ENCODE data around the gene CCL1.

The CCL1 gene

DNA sequence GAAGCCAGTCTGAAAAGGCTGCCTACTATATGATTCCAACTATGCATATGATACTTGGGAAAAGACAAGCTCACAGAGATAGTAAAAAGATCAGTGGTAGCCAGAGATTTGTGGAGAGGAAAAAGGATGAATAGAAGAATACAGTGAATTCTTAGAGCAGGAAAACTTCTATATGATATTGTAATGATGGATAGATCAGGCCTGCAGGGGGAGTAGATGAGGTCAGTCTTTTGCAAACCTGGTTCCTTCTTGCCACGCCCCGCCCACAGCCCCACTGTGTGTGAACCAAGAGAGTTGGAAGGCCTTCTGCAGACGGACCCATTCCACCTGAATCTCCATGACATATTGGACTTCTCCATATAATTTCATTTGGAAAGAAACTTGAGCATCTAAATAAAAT, 44.6 kb downstream of the CCL1 start:
- H3K27me3 ChIP-seq (ENCODE audit: insufficient read depth, low read depth, severe bottlenecking) = peaks cover 60% of the 10 kb centered on the region
- H3K36me3 ChIP-seq = no peaks in the 10 kb centered on the region
- TF ChIP-seq, protein P1, sequence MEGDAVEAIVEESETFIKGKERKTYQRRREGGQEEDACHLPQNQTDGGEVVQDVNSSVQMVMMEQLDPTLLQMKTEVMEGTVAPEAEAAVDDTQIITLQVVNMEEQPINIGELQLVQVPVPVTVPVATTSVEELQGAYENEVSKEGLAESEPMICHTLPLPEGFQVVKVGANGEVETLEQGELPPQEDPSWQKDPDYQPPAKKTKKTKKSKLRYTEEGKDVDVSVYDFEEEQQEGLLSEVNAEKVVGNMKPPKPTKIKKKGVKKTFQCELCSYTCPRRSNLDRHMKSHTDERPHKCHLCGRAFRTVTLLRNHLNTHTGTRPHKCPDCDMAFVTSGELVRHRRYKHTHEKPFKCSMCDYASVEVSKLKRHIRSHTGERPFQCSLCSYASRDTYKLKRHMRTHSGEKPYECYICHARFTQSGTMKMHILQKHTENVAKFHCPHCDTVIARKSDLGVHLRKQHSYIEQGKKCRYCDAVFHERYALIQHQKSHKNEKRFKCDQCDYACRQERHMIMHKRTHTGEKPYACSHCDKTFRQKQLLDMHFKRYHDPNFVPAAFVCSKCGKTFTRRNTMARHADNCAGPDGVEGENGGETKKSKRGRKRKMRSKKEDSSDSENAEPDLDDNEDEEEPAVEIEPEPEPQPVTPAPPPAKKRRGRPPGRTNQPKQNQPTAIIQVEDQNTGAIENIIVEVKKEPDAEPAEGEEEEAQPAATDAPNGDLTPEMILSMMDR (IDR thresholded peaks at IDR 0.05; ENCODE audit: low read depth, low read length) = 0 out of 2 replicates have a peak, but pooled peaks have one; percentile 11
- DNase-seq = peak; percentile 20
- no peak overlapping the region for H3K4me3 ChIP-seq (ENCODE audit: low read depth, low read length)
- H3K9me3 ChIP-seq (ENCODE audit: severe bottlenecking) = no peaks in the 10 kb centered on the region
- no peak overlapping the region for H3K27ac ChIP-seq

DNA sequence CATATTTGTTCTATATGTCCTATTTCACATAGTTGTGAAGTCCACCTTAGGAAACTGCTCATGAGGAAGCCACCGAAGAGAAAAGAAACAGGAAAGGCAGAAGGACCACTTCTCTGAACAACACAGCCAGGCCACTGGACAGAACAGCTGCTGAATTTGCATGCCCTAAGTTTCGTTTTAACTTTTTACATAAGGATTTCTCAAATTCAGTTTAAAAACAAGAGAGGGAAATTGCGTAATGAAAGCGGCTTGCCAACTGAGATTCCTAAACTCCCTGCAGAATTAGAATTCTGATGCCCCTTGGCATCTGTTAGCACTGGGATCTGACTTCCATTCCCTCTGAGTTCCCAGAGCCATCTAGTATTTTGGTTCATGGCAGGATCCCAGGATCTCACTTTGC, 48.8 kb downstream of the CCL1 start:
- H3K27me3 ChIP-seq (ENCODE audit: insufficient read depth, low read depth, severe bottlenecking) = peaks cover 72% of the 10 kb centered on the region
- no peaks in the 10 kb centered on the region for H3K9me3 ChIP-seq (ENCODE audit: severe bottlenecking)
- no peak for DNase-seq
- H3K4me3 ChIP-seq (ENCODE audit: low read depth, low read length) = no peak overlapping the region
- no peak overlapping the region for H3K27ac ChIP-seq
- TF ChIP-seq, protein P1 (IDR thresholded peaks at IDR 0.05; ENCODE audit: low read depth, low read length) = no peak
- no peaks in the 10 kb centered on the region for H3K36me3 ChIP-seq

DNA sequence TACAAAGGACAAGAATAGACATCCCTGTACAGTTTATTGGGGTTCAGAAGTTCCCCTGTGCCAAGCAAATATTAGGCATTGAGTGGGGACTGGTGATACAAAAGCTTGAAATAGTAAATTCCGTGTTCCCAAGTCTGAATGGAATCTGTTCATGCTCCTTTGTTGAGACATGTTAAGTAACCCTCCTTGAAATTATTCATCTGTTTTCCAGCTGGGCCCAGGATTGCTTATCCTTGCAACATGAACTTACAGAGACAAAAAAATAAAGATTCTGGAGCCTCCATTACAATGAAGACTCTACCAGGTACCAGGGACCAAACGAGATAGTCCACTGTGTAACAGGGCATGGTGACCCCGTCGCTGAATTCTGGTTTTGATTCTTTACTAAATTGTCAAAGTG, 49.9 kb downstream of the CCL1 start:
- no peak overlapping the region for H3K4me3 ChIP-seq (ENCODE audit: low read depth, low read length)

DNA sequence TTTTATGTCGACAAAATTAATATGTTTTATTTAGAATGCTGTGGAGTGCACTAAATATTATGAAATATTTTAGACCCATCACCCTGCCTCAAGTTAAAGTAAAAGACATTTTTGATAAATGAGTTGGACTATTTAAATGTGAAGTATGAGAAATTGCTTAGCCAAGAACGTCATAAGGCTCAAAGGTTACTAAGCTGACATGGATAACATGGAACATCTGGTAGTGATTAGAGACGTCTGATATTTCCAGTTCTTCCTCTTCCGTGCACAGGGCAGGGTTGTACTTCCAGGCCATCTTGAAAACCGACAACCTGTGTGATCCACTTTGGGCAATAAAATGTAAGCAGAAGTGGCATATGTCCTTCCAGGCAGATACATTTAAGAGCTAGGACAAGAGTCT, 51.0 kb downstream of the CCL1 start:
- H3K36me3 ChIP-seq = no peaks in the 10 kb centered on the region
- no peak overlapping the region for H3K4me3 ChIP-seq (ENCODE audit: low read depth, low read length)
- TF ChIP-seq, protein P1 (IDR thresholded peaks at IDR 0.05; ENCODE audit: low read depth, low read length) = no peak
- peaks cover 79% of the 10 kb centered on the region for H3K27me3 ChIP-seq (ENCODE audit: insufficient read depth, low read depth, severe bottlenecking)
- H3K9me3 ChIP-seq (ENCODE audit: severe bottlenecking) = no peaks in the 10 kb centered on the region
- no peak overlapping the region for H3K27ac ChIP-seq
- no peak for DNase-seq

More for the DNA sequence above, 49.9 kb downstream of the CCL1 start:
- Histone ChIP-seq H3K27me3 (ENCODE audit: insufficient read depth, low read depth, severe bottlenecking) (peaks cover 73% of the 10 kb centered on the region), H3K9me3 (ENCODE audit: severe bottlenecking) (no peaks in the 10 kb centered on the region), H3K36me3 (no peaks in the 10 kb centered on the region), H3K27ac (no peak overlapping the region)
- TF ChIP-seq, protein P1 (IDR thresholded peaks at IDR 0.05; ENCODE audit: low read depth, low read length) = no peak
- DNase-seq = no peak

DNA sequence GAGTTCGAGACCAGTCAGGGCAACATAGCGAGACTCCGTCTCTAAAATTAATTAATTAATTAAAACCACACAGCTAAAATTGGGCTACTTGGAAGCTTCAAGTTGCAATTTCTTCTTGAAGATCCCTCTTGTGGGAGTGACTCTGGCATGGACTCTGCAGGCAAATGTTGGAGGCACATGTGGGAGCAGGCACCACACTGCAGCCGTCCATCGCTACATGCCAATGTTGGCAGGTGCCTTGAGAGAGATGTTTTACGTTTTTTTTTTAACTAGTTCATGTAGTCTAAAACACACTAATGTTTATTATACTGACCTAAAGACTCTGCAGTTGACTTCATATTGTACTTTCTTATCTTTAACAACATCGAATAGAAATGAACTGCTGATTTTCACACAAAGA, 51.7 kb downstream of the CCL1 start:
- no peak for DNase-seq
- Histone ChIP-seq H3K4me3 (ENCODE audit: low read depth, low read length) (no peak overlapping the region), H3K36me3 (no peaks in the 10 kb centered on the region), H3K27me3 (ENCODE audit: insufficient read depth, low read depth, severe bottlenecking) (peaks cover 84% of the 10 kb centered on the region), H3K9me3 (ENCODE audit: severe bottlenecking) (no peaks in the 10 kb centered on the region), H3K27ac (no peak overlapping the region)
- TF ChIP-seq, protein P1 (IDR thresholded peaks at IDR 0.05; ENCODE audit: low read depth, low read length) = no peak
